ENCODE results near the gene LIFR.

Gene LIFR

DNA sequence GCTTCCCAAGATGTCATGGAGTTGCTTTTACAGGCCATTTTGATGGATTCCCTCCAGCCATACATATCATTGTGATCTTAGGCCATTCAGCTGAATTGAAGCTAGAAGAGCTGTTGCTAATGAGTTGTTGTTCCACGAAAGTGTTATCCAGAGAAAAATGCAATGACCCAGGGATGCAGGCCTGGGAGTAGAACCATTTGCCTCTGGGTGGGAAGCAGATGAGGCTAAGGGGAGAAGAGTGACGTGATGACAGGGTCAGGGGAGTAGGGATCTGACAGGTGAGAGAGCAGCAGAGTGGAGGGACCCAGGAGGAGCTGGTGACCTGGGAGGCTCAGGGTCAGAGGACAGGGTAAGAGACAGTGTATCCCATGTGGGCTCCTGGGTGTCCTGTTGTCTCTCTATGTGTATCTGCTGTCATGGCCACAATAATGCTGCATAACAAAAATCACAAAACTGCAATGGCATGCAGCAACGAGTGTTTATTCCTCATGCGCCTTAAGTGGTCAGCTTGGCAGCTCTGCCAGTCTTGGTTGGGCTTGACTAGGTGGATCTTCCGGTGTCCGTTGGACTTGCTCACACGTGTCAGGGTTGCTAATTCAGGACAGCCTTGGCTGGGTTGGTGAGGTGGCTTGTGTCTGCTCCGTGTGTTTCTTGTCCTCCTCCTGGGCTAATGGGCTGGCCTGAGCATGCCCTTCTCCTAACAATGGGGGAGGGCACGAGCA, 90.6 kb downstream of the LIFR start:
- no peak for DNase-seq (ENCODE audit: low spot score)

DNA sequence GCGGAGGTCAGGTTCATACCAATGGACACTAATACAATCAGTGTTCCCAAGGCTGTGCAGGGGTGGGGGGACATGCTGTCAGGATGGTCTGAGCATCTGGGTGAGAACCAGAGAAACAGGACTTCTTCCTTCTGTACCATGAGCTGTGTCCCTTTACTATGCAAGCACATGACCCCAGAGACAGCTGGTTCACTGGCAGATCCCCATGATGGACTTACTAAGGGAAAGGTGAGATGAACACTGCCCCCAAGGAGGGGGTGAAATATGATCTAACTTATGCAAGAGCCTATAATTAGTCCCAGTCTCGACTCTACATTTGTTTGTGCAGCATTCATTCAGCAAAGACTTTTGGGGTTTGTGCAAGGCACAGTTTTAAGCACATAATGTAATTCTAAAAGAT, 91.4 kb downstream of the LIFR start:
- no peak for DNase-seq (ENCODE audit: low spot score)

DNA sequence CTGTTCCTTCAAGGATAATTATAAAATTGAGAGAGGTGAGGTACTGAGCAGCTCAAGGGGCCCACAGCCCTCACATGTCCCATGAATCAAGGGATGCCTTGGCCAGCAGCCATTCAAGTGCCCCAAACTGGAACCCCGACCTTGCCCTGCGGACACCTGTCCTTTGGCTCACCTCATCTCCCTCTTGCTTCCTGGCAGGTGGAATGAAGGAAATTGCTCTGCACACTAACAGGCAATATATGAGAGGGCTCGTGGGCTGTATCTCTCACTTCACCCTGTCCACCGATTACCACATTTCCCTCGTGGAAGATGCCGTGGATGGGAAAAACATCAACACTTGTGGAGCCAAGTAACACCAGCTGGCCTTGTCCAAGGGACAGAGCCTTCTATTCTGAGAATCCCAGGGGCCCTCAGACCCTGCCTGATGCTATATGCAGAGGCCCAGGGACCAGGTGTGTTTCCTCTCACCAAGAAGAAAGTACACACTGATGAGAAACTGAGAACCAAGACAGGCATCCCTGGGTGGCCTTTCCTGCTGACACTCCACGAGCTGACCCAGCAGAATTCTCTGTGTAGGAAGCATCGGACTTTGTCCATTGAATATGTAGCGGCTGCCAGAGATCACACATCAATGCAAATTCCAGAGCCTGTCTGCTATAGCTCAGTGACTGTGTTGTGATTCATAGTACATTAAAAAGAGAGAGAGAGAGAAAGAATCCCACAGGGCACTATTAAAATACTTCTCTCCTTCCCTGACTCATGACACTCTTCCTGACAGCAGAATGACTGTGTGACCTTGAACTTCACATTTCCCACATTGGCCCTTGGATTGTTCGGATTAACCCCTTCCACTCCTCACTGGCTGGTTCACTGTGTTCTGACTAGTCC, 92.6 kb downstream of the LIFR start:
- no peak for DNase-seq (ENCODE audit: low spot score)

DNA sequence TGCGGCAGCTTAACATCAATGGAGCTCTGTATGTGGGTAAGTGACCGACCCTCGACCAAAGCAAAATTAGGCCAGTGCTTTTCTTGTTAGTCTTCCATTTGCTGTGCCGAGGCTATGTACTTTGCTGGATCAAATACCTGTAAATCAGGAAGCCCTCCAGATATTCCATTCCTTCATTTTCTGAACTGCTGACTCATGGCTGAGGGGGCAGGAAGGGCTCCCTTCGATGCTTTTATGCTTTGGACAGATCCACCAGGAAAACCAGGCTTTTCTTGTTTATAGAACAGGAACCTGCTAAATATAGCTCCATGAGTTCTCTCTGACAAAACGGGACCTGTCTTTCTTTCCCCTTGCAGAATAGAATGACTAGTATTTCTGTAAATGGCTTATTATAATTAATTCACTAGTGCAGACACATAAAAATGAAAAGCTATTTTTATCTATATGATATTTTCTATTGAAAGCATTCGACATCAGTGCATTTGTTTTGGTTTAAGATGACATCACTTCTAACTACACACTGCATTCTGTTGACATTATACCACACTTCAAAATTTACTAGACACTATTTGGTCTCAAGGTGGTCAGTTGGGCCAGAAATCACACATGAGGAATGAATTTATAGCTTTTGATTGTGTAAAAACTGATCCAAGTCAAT, 93.3 kb downstream of the LIFR start:
- DNase-seq (ENCODE audit: low spot score): no peak

DNA sequence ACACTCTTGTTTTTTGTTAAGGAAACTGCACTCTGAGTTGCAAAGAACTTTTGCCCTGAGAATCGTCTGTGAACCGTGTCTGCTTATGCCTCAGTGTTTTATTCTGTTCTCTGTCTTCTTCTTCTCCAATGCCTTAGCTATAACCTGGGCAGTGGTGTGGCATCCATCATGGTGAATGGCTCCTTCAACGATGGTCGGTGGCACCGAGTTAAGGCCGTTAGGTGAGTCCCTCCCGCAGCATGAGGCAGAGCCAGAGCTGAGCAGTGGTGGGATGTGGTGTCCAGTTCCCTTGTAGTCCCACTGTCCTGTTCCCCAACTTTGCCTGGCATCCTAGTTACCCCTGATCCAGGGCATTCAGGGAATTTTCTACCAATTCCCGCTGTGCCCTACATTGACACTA, 98.3 kb downstream of the LIFR start:
- peak; percentile 22 for DNase-seq (ENCODE audit: low spot score)

DNA sequence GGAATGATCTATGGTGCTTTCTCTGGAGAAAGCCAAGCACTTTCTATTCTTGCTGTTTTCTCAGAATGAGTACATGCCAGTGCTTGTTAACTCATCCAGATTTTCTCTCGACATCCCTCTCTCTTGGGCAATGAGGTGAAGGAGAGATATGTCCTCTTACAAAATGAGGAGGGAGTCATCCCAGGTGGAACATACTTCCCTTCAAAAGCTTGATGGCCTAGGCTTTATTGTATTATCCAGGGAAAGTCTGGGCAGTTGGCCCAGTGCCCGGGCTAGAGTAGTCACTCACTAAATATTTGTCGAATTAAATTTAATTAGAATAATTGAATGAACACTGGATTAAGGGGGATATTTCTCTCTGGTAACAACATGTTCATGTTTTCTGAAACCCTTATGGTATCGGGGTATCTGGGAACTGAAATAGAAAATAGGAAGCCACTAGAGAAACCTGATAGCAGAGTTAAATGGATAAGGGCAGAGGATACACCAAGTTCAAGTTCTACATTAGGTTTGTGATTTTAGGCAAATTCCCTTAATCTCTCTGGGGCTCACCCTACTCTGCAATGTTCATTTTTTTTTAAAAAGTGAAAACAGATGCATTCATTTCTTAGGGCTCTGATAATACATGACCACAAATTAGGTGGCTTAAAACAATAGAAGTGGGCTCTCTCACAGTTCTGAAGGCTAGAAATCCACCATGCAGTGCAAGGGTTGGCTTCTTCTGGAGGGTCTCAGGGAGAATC, 99.6 kb downstream of the LIFR start:
- DNase-seq (ENCODE audit: low spot score): no peak

GRCh38 chr5:38455796-38456330, 100.6 kb downstream of the LIFR start:
- DNase-seq (ENCODE audit: low spot score): peak; percentile 6

- DNase-seq (ENCODE audit: low spot score): peak; percentile 16
Observed at GRCh38 chr5:38453921-38454320, 102.5 kb downstream of the LIFR start.

GRCh38 chr5:38453506-38453905, 102.9 kb downstream of the LIFR start:
- peak; percentile 25 for DNase-seq (ENCODE audit: low spot score)

DNA sequence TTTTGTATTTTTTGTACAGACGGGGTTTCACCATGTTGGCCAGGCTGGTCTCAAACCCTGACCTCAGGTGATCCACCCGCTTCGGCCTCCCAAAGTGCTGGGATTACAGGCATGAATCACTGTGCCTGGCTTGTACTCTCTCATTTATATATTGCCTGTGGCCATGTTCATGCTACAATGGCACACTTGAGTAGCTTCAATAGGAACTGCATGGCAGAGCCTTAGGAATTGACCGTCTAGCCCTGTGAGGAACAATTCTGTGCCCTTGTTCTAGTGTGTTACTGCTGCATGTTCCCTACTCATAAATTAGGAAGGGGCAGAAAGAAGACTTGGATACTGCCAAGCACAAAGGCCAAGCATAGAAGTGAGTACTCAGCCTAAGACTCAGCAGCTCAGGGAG, 104.2 kb downstream of the LIFR start:
- peak; percentile 3 for DNase-seq (ENCODE audit: low spot score)

DNA sequence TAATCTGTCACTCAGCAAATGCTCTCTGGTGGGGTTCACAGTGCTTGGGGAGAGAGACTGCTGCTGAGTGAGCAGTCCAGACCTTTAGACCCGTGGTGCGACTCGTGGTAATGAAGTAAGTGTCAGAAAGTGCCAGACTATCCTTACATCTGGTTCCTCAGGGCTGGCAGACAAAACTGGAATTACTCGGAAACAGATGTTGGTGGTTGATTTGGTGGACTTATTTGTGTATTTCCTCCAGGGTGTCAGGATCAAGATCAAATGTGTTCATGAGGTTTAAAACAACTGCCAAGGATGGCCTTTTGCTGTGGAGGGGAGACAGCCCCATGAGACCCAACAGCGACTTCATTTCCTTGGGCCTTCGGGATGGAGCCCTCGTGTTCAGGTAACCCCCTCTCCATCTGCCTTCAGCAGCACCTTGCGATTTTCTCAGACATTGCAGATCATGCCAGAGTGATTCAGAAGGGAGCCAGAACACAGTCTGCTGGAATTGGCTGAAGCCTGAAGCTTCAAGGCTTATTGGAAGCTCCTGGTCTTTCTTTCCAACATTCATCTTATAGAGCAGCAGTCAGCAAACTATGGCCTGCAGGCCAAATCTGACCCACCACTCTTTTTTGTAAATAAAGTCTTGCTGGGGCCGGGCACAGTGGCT, 105.2 kb downstream of the LIFR start:
- DNase-seq (ENCODE audit: low spot score): peak; percentile 13

GRCh38 chr5:38450627-38451026, 105.8 kb downstream of the LIFR start:
- peak; percentile 15 for DNase-seq (ENCODE audit: low spot score)

DNA sequence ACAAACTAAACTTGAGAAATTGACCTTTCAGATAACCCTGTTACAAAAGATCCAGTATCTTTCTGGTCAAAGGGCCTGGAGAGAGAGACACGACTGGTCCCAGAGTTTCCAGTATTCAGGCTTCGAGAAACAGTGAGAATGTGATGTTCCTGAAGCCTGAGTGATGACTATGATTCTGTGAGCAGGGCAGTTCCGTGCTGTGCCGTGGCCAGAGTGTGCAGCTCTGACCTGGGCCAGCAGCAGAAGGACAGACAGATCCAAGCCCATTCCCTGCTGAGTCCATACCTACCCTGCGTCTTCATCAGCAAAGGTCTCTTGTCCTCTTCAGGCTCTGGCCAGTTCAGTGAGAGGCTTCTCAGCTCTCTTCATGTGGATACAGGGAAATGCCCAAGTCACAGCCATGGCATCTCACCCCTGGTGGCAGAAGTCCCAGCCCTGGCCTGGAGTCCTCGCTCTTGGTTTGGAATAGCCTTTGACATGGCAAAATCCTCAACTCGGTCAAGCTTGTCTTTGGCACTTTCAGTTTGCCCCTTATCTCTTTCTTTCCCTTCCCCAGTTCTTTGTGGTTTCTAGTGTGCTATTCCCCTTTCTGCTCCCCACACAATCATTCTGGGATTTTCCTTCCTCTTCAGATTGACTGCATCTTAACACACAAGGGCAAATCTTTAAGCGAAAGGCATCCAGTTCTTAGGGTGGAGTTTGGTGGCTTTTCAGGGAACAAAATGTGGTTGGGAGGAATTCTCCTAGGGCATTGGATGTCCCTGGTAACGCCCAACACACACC, 107.7 kb downstream of the LIFR start:
- DNase-seq (ENCODE audit: low spot score): no peak

DNA sequence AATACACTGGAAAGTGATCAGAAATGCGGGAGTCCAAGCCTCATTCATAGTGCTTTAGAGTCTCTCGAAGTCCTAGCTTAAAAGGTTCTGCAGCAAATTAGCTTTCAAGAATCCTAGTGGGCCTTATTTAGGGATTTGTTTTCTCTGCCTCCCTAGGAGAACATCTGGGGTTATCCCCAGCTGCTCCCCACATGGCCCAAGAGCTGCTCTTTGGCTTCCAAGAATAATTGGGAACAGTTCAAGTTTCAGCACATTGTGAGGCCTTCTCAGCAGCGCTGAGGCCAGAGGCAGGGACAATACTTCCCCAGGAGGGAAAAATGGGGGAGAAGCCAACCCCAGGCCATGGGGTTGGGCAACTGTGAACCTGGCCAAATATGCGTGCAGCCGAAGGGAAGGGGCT, 108.7 kb downstream of the LIFR start:
- DNase-seq (ENCODE audit: low spot score): no peak

- no peak for DNase-seq (ENCODE audit: low spot score)
Observed at GRCh38 chr5:38447056-38447455, 109.4 kb downstream of the LIFR start.

- no peak for DNase-seq (ENCODE audit: low spot score)
Observed at GRCh38 chr5:38446029-38446522, 110.4 kb downstream of the LIFR start.

GRCh38 chr5:38445374-38446028, 110.9 kb downstream of the LIFR start:
- DNase-seq (ENCODE audit: low spot score): no peak

DNA sequence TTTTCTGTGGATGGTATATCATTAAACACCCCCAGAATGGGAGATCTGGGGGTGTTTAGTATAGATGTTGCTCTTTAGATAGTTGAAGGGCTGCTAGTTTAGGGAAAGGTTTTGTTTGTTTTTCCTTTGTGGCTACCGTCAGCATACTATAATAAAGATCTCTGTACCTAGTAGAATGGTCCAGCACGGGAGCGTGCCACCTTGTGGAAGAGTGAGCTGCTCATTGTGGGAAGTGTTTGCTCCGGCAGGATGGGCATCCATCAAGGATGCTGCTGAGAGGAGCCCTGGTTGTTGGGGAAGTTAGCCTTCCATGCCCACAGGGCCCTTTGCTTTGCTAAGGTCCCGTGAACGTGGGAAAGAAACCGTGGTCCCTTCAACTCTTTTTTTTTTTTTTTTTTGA, 113.1 kb downstream of the LIFR start:
- DNase-seq (ENCODE audit: low spot score): no peak

- no peak for DNase-seq (ENCODE audit: low spot score)
Observed at GRCh38 chr5:38442247-38442573, 114.2 kb downstream of the LIFR start.
